ENCODE results near the gene PRKCZ. TPM values are rescaled to one million over a fixed set of nuclear protein-coding genes. Genes with fewer than 3 reads are reported as not detected.

PRKCZ gene
- total RNA-seq, 1 experiment from 2014 or later: 45.9 TPM

- no peak overlapping the region for H3K4me3 Mint-ChIP-seq (ENCODE audit: unreplicated experiment)
- Histone ChIP-seq H3K4me1 (no peaks in the 10 kb centered on the region; the same call in 1 of the 2 replicates), H3K4me3 (ENCODE audit: low read depth, low read length) (no peak overlapping the region), H3K9me3 (no peaks in the 10 kb centered on the region), H3K36me3 (ENCODE audit: control insufficient read depth, insufficient read depth, low read length) (no peaks in the 10 kb centered on the region), H3K27me3 (replicated peaks; ENCODE audit: control insufficient read depth, insufficient read depth, low read length) (no peaks in the 10 kb centered on the region)
- no TSS peak for BruUV-seq (replicated peaks)
- H3K36me3 Mint-ChIP-seq (ENCODE audit: insufficient read depth, unreplicated experiment): peaks cover 11% of the 10 kb centered on the region
- TF ChIP-seq CTCF (IDR thresholded peaks at IDR 0.05; ENCODE audit: insufficient read depth in 1 of 2, low read depth in 1 of 2, low read length in 1 of 2, severe bottlenecking in 1 of 2, unreplicated experiment in 1 of 2): no peak
- intact Hi-C loops (cut with micrococcal nuclease; ENCODE audit: unreplicated experiment): no loop called here
- H3K27ac Mint-ChIP-seq (ENCODE audit: unreplicated experiment): no peak overlapping the region
- no peaks in the 10 kb centered on the region for H3K27me3 Mint-ChIP-seq (ENCODE audit: insufficient read depth, unreplicated experiment)
- H3K9me3 Mint-ChIP-seq (ENCODE audit: unreplicated experiment): no peaks in the 10 kb centered on the region
- H3K4me1 Mint-ChIP-seq (ENCODE audit: low read depth, unreplicated experiment): peaks cover 6% of the 10 kb centered on the region
- ChIA-PET CTCF (no interaction called here), POLR2A (no interaction called here)
- DNase-seq: no peak
These were observed 5.8 kb downstream of the PRKCZ start for GRCh38 chr1:2055911-2056575.

GRCh38 chr1:2056955-2057590, 6.9 kb downstream of the PRKCZ start:
- DNase-seq: no peak
- intact Hi-C loops (cut with micrococcal nuclease; ENCODE audit: unreplicated experiment): no loop called here
- H3K4me1 ChIP-seq: no peaks in the 10 kb centered on the region; the same call in 1 of the 2 replicates
- ChIA-PET POLR2A (no interaction called here), CTCF (no interaction called here)
- no peak overlapping the region for H3K4me3 ChIP-seq (ENCODE audit: low read depth, low read length)
- Mint-ChIP-seq H3K4me3 (ENCODE audit: unreplicated experiment) (no peak overlapping the region), H3K4me1 (ENCODE audit: low read depth, unreplicated experiment) (peaks cover 6% of the 10 kb centered on the region), H3K27me3 (ENCODE audit: insufficient read depth, unreplicated experiment) (no peaks in the 10 kb centered on the region), H3K9me3 (ENCODE audit: unreplicated experiment) (no peaks in the 10 kb centered on the region), H3K36me3 (ENCODE audit: insufficient read depth, unreplicated experiment) (peaks cover 16% of the 10 kb centered on the region), H3K27ac (ENCODE audit: unreplicated experiment) (no peak overlapping the region)
- no peak for TF ChIP-seq CTCF (IDR thresholded peaks at IDR 0.05; ENCODE audit: insufficient read depth in 1 of 2, low read depth in 1 of 2, low read length in 1 of 2, severe bottlenecking in 1 of 2, unreplicated experiment in 1 of 2)
- no peaks in the 10 kb centered on the region for H3K27me3 ChIP-seq (replicated peaks; ENCODE audit: control insufficient read depth, insufficient read depth, low read length)
- BruUV-seq (replicated peaks): no TSS peak
- H3K36me3 ChIP-seq (ENCODE audit: control insufficient read depth, insufficient read depth, low read length): no peaks in the 10 kb centered on the region
- no peaks in the 10 kb centered on the region for H3K9me3 ChIP-seq

- no TSS peak for BruUV-seq (replicated peaks)
- no peak for DNase-seq
- H3K9me3 Mint-ChIP-seq (ENCODE audit: unreplicated experiment): no peaks in the 10 kb centered on the region
- H3K4me3 ChIP-seq (ENCODE audit: low read depth, low read length): no peak overlapping the region
- H3K27me3 ChIP-seq (replicated peaks; ENCODE audit: control insufficient read depth, insufficient read depth, low read length): no peaks in the 10 kb centered on the region
- no peak overlapping the region for H3K4me3 Mint-ChIP-seq (ENCODE audit: unreplicated experiment)
- H3K9me3 ChIP-seq: no peaks in the 10 kb centered on the region
- H3K4me1 ChIP-seq: no peaks in the 10 kb centered on the region
- no peaks in the 10 kb centered on the region for H3K36me3 ChIP-seq (ENCODE audit: control insufficient read depth, insufficient read depth, low read length)
- ChIA-PET POLR2A (no interaction called here), CTCF (no interaction called here)
- no peaks in the 10 kb centered on the region for H3K4me1 Mint-ChIP-seq (ENCODE audit: low read depth, unreplicated experiment)
- intact Hi-C loops (cut with micrococcal nuclease; ENCODE audit: unreplicated experiment): no loop called here
- no peak for TF ChIP-seq CTCF (IDR thresholded peaks at IDR 0.05; ENCODE audit: insufficient read depth in 1 of 2, low read depth in 1 of 2, low read length in 1 of 2, severe bottlenecking in 1 of 2, unreplicated experiment in 1 of 2)
- H3K27ac Mint-ChIP-seq (ENCODE audit: unreplicated experiment): no peak overlapping the region
- H3K27me3 Mint-ChIP-seq (ENCODE audit: insufficient read depth, unreplicated experiment): no peaks in the 10 kb centered on the region
- peaks cover 32% of the 10 kb centered on the region for H3K36me3 Mint-ChIP-seq (ENCODE audit: insufficient read depth, unreplicated experiment)
These were observed 9.2 kb downstream of the PRKCZ start for GRCh38 chr1:2059290-2059953.
